Epithelial cell of esophagus (primary cell): ENCODE data around the gene ABTB2.

Experiments
- DNase-seq: peaks from one replicate; pipeline ENCODE4 v3.0.0; 2010; ENCODE audit warnings: low read depth
- H3K4me3 ChIP-seq: 2 replicates; pipeline ENCODE4 v1.5.1; 2011; ENCODE audit warnings: mild to moderate bottlenecking, low read length, control low read depth
- CTCF ChIP-seq: IDR thresholded peaks from 2 replicates; pipeline ENCODE4 v1.5.1; 2011; ENCODE audit warnings: low read depth, mild to moderate bottlenecking, low read length, control low read depth, inconsistent platforms; ENCODE audit not compliant: insufficient read depth; ENCODE audit errors: missing control alignments

The ABTB2 gene

GRCh38 chr11:34305780-34306179 lies 52.0 kb downstream of the ABTB2 start:
- no peak for TF ChIP-seq CTCF
- DNase-seq = no peak
- H3K4me3 ChIP-seq = no peak overlapping the region

GRCh38 chr11:34305193-34305592 lies 52.6 kb downstream of the ABTB2 start:
- no peak for TF ChIP-seq CTCF
- no peak for DNase-seq
- H3K4me3 ChIP-seq = no peak overlapping the region

GRCh38 chr11:34303028-34303570 lies 54.7 kb downstream of the ABTB2 start:
- no peak for TF ChIP-seq CTCF
- no peak for DNase-seq
- no peak overlapping the region for H3K4me3 ChIP-seq

DNA sequence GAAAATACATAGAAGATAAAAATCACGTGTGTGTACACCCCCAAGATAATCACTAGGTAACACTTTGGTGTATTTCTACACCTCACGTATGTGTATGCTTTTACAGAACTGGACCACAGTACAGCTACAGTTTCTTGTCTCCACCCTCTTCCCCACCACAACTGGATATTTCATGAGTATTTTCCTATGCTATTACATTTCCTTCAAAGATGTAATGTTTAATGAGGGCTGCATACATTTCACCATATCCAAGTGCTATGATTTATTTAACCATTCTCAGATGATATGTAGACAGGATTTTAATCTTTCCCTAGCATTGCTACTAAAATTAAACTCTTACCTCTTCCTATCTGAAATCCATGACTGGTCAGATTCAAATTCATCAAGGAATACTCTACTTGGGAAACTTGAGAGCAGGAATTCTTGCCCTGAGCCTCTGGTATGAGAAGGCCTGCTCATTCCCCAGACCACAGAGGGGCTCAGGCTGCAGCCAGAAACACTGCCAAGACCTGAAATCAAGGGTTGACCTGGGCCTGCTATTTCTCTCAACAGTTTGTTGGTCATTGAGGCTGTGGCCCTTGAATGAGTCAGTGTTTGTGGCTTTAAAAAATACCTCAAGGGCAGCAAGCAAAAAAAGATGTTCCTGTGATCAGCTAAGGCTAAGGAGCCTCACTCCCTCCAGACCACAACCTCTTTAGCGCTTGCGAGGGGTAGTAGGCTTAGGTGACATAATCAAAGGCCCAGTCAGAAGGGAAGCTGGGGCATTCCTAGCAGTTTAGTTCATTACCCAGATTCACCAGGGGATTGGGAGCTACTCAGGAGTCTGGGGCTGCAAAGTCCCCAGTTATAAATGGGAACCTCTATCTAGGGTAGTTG lies 55.5 kb downstream of the ABTB2 start:
- no peak for TF ChIP-seq CTCF
- H3K4me3 ChIP-seq = no peak overlapping the region
- peak; percentile 24 for DNase-seq

DNA sequence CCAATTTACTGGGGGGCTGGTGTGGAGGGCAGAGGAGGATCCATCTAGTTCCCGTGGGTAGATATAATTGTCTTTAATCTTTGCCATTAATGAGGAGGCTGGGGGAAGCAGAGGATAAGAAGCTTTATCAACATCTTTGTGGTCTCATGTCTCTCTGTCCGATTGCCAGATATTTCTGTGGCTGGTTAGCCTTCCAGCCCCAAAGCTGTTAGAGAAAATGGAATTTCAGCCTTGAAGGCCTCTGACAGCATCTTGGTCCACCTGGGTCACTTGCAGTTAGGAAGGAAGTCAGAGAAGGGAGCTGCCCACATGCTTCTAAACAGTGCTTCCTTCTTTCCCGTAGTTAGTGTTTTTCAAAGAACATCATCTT lies 56.9 kb downstream of the ABTB2 start:
- no peak overlapping the region for H3K4me3 ChIP-seq
- TF ChIP-seq CTCF = no peak
- no peak for DNase-seq

- H3K4me3 ChIP-seq = no peak overlapping the region
- DNase-seq = no peak
- no peak for TF ChIP-seq CTCF
Measured at GRCh38 chr11:34300026-34300925, 57.5 kb downstream of the ABTB2 start.
